SK-N-MC (cell line): ENCODE data around the gene CREBRF.

Source experiments
- EZH2 ChIP-seq: fragments of 200-600 bp; sonication (generic); IDR thresholded peaks from one replicate; pipeline ENCODE4 v1.6.1; 2017; ENCODE audit warnings: antibody characterized with exemption
- FOXP2 ChIP-seq: optimal IDR thresholded peaks from 2 replicates; pipeline ENCODE3; 2011; ENCODE audit warnings: mild to moderate bottlenecking, moderate library complexity; ENCODE audit not compliant: insufficient read depth; ENCODE audit errors: extremely low read length, control extremely low read depth

- no peak for TF ChIP-seq FOXP2
- TF ChIP-seq EZH2, result no peak
Observed at GRCh38 chr5:173028811-173029327, 27.3 kb upstream of the CREBRF start.
